Activated naive CD4-positive, alpha-beta T cell treated with anti-CD3 and anti-CD28 coated beads for 36 hours (primary cell): ENCODE measurements around the gene MYBPHL. TPM values are rescaled to one million over a fixed set of nuclear protein-coding genes. Genes with fewer than 3 reads are reported as not detected.
"Not testable (repeated sequence)": the region's sequence is repeated elsewhere in the genome, so short reads cannot be mapped to it uniquely, and the experiment has no call there.

Experiments
- CTCF ChIA-PET: fragments of 350-600 bp; sonication (Branson Sonifier 250); formaldehyde crosslinking; loops from one replicate; lab custom pipeline; 2021; ENCODE audit warnings: antibody characterized with exemption; lab: Charles Lee
- DNase-seq: peaks from one replicate; pipeline ENCODE4 v3.0.0-alpha.2; 2020
- H3K27ac Mint-ChIP-seq: one replicate; pipeline ENCODE4 v1.8.0; 2021; ENCODE audit warnings: mild to moderate bottlenecking, mixed read lengths
- H3K27me3 Mint-ChIP-seq: one replicate; pipeline ENCODE4 v1.8.0; 2021; ENCODE audit warnings: low read depth, mixed read lengths
- H3K36me3 Mint-ChIP-seq: one replicate; pipeline ENCODE4 v1.8.0; 2021; ENCODE audit warnings: low read depth, mixed read lengths
- H3K4me1 Mint-ChIP-seq: one replicate; pipeline ENCODE4 v1.8.0; 2021; ENCODE audit warnings: low read depth, mixed read lengths
- H3K4me3 Mint-ChIP-seq: one replicate; pipeline ENCODE4 v1.8.0; 2021; ENCODE audit warnings: mild to moderate bottlenecking, moderate library complexity, mixed read lengths
- H3K9me3 Mint-ChIP-seq: one replicate; pipeline ENCODE4 v1.8.0; 2021; ENCODE audit warnings: mixed read lengths
- intact Hi-C: fragments of 100-400 bp; cut with micrococcal nuclease; formaldehyde crosslinking; loops from one replicate; pipeline ENCODE4 v1.15.1; 2023
- total RNA-seq, 2 experiments: library from RNA; stranded (reverse); gene quantifications; one replicate each; pipeline ENCODE4 v1.2.3, GENCODE V29; 2021

Gene MYBPHL
- total RNA-seq, 2 experiments from 2014 or later: not detected

GRCh38 chr1:109301874-109302273 lies 4.9 kb downstream of the MYBPHL start:
- CTCF ChIA-PET: no interaction called here
- H3K4me3 Mint-ChIP-seq: no peak overlapping the region
- DNase-seq: no peak
- H3K27me3 Mint-ChIP-seq: peaks cover 10% of the 10 kb centered on the region
- intact Hi-C loops: no loop called here
- H3K36me3 Mint-ChIP-seq: no peaks in the 10 kb centered on the region
- no peaks in the 10 kb centered on the region for H3K9me3 Mint-ChIP-seq
- no peak overlapping the region for H3K27ac Mint-ChIP-seq
- H3K4me1 Mint-ChIP-seq: no peaks in the 10 kb centered on the region

DNA sequence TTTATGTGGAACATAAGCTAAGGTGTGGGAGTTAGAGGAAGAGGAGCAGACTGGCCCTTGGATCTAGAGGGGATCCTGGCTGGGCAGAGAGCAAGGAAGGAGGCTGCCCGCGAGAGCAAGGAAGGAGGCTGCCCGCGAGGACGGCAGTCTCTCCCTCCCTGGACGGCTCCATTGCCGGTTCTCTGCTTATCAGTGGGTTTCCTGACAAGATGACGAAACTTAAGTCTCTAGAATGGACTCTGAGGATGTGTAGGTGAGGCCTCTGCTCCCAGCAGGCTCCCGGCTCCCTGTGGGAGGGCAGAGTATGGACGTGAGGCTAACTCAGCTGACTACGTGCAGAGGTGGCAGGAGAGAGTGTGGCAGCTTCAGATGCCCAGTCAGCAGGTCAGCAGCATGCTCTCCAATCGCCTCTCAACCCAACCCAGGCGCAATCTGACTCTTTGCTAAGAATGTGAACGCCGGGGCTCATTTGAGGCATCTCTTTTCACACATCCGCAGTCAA lies 6.1 kb downstream of the MYBPHL start:
- no peak overlapping the region for H3K27ac Mint-ChIP-seq
- H3K27me3 Mint-ChIP-seq: peaks cover 10% of the 10 kb centered on the region
- CTCF ChIA-PET: interaction anchor here (0.8 to 1.5 kb wide), 2 partner anchors 8 to 97 kb away, joined by 3 read pairs; partner anchors contain the start of gene SORT1
- no peaks in the 10 kb centered on the region for H3K36me3 Mint-ChIP-seq
- H3K4me1 Mint-ChIP-seq: no peaks in the 10 kb centered on the region
- intact Hi-C loops: no loop called here
- no peak for DNase-seq
- H3K4me3 Mint-ChIP-seq: no peak overlapping the region
- no peaks in the 10 kb centered on the region for H3K9me3 Mint-ChIP-seq

DNA sequence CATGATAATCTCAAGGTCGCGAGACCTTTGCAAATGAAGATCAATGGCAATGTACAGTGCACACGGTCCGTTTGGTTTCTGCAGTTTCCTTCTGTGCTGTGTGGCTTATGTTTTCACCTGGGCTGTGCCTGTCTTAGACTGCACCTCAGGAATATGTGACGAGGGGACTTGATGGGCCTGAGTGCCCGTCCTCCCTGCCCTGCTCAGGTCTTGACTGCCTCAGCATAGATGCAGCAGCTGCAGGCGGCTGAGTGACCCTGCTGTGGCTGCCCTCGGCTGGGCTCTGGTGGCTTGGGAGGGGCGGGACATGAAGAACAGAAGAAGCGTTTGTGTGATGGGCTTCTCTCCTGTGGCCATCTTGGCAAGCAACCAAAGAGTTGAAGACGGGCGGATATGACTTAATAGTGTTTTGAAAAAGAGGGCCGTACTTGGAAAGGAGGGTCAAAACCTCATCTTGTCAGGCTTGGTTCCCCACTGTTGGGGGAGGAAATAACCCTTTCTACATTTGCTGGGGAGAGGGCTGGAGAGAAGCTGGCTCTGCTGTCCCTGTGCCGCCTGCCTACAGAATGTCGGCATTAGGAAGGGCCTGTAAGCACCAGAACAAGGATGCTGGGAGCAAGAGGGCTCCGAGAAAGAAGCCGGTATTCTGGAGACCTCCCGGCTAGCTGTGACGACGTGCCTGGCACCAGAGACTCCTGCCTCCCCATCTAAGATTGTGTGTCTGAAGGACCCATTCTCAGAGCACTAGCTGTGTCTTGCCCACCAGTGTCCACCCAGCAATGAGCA lies 7.1 kb downstream of the MYBPHL start:
- peaks cover 10% of the 10 kb centered on the region for H3K27me3 Mint-ChIP-seq
- no peak for DNase-seq
- no peaks in the 10 kb centered on the region for H3K9me3 Mint-ChIP-seq
- CTCF ChIA-PET: interaction anchor here (0.8 to 1.5 kb wide), 2 partner anchors 7 to 98 kb away, joined by 3 read pairs; partner anchors contain the start of gene SORT1
- intact Hi-C loops: no loop called here
- no peaks in the 10 kb centered on the region for H3K4me1 Mint-ChIP-seq
- H3K36me3 Mint-ChIP-seq: no peaks in the 10 kb centered on the region
- H3K27ac Mint-ChIP-seq: no peak overlapping the region
- no peak overlapping the region for H3K4me3 Mint-ChIP-seq

GRCh38 chr1:109298666-109299557 lies 7.9 kb downstream of the MYBPHL start:
- Mint-ChIP-seq H3K4me3 (no peak overlapping the region), H3K9me3 (no peaks in the 10 kb centered on the region), H3K27ac (no peak overlapping the region), H3K27me3 (peaks cover 10% of the 10 kb centered on the region), H3K4me1 (no peaks in the 10 kb centered on the region), H3K36me3 (no peaks in the 10 kb centered on the region)
- no peak for DNase-seq
- intact Hi-C loops: no loop called here
- CTCF ChIA-PET: no interaction called here

GRCh38 chr1:109296782-109297181 lies 10.0 kb downstream of the MYBPHL start:
- intact Hi-C loops: no loop called here
- CTCF ChIA-PET: interaction anchor here (0.6 to 1.0 kb wide), 2 partner anchors 19 to 81 kb away, joined by 3 read pairs; no protein-coding TSS in a partner anchor
- Mint-ChIP-seq H3K9me3 (no peaks in the 10 kb centered on the region), H3K36me3 (no peaks in the 10 kb centered on the region), H3K27me3 (peaks cover 10% of the 10 kb centered on the region), H3K27ac (no peak overlapping the region), H3K4me3 (no peak overlapping the region), H3K4me1 (no peaks in the 10 kb centered on the region)
- DNase-seq: no peak

GRCh38 chr1:109295712-109296415 lies 10.9 kb downstream of the MYBPHL start:
- CTCF ChIA-PET: interaction anchor here (0.6 to 1.0 kb wide), 2 partner anchors 18 to 82 kb away, joined by 3 read pairs; no protein-coding TSS in a partner anchor
- Mint-ChIP-seq H3K27ac (no peak overlapping the region), H3K36me3 (no peaks in the 10 kb centered on the region), H3K4me1 (no peaks in the 10 kb centered on the region), H3K27me3 (peaks cover 10% of the 10 kb centered on the region), H3K4me3 (no peak overlapping the region), H3K9me3 (no peaks in the 10 kb centered on the region)
- intact Hi-C loops: no loop called here
- DNase-seq: no peak

DNA sequence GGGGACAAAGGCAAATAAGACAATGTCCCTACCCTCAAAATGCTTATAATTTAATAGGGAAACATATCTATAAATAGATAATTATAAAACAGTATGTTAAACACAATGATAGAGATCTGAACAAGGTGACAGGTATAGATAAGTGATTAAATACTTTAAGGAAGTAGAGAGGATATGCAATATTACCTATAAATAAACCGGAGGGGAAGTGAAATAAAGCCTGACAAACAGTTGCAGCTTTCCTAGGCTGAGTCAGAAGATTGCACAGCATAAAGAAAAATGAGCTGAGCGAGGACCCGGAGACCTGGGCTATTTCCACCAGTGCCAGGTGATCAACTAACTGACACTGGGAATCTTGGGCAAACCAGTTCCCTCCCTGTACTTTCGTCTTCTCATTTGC lies 12.3 kb downstream of the MYBPHL start:
- H3K4me1 Mint-ChIP-seq: no peaks in the 10 kb centered on the region
- no peaks in the 10 kb centered on the region for H3K9me3 Mint-ChIP-seq
- no peak for DNase-seq
- CTCF ChIA-PET: no interaction called here
- H3K4me3 Mint-ChIP-seq: no peak overlapping the region
- no peak overlapping the region for H3K27ac Mint-ChIP-seq
- H3K27me3 Mint-ChIP-seq: peaks cover 8% of the 10 kb centered on the region
- H3K36me3 Mint-ChIP-seq: no peaks in the 10 kb centered on the region
- intact Hi-C loops: no loop called here

GRCh38 chr1:109293026-109293425 lies 13.8 kb downstream of the MYBPHL start:
- Mint-ChIP-seq H3K27me3 (no peaks in the 10 kb centered on the region), H3K9me3 (no peaks in the 10 kb centered on the region), H3K27ac (no peak overlapping the region), H3K36me3 (no peaks in the 10 kb centered on the region), H3K4me3 (no peak overlapping the region), H3K4me1 (no peaks in the 10 kb centered on the region)
- CTCF ChIA-PET: interaction anchor here (0.7 kb wide), 1 partner anchor 16 kb away, joined by 3 read pairs; no protein-coding TSS in a partner anchor
- intact Hi-C loops: no loop called here
- DNase-seq: no peak

GRCh38 chr1:109292364-109292763 lies 14.4 kb downstream of the MYBPHL start:
- CTCF ChIA-PET: interaction anchor here (0.7 to 0.9 kb wide), 2 partner anchors 8 to 16 kb away, joined by 3 read pairs; no protein-coding TSS in a partner anchor
- Mint-ChIP-seq H3K27me3 (no peaks in the 10 kb centered on the region), H3K36me3 (no peaks in the 10 kb centered on the region), H3K9me3 (no peaks in the 10 kb centered on the region), H3K4me3 (no peak overlapping the region), H3K27ac (no peak overlapping the region), H3K4me1 (no peaks in the 10 kb centered on the region)
- intact Hi-C loops: no loop called here
- DNase-seq: no peak

- H3K27ac Mint-ChIP-seq: no peak overlapping the region
- CTCF ChIA-PET: interaction anchor here (0.6 kb wide), 1 partner anchor 206 kb away, joined by 4 read pairs; no protein-coding TSS in a partner anchor
These were observed 15.8 kb downstream of the MYBPHL start for GRCh38 chr1:109290998-109291397.

DNA sequence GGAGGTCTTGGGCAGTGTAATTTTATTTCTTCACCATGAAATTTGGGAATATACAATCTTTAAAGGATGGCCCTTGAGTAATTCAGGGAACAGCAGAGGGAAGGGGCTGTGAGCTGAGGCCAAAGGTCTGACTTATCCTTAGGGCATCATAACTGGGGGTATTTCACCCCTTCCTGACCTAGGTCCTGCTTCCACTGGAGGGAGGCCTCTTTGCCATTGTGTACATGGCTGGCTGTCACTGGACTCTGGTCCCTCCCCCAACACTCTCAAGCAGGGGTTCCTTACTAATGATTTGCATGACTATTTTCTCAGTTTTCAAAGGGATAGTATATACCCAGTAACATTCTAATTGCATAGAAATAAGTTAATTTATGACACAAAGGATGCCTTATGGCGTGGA lies 16.7 kb downstream of the MYBPHL start:
- Mint-ChIP-seq H3K27me3 (no peaks in the 10 kb centered on the region), H3K36me3 (no peaks in the 10 kb centered on the region), H3K4me1 (no peaks in the 10 kb centered on the region), H3K4me3 (no peak overlapping the region), H3K27ac (no peak overlapping the region), H3K9me3 (no peaks in the 10 kb centered on the region)
- CTCF ChIA-PET: no interaction called here
- no peak for DNase-seq
- intact Hi-C loops: no loop called here

More at GRCh38 chr1:109290998-109291397, 15.8 kb downstream of the MYBPHL start:
- Mint-ChIP-seq H3K4me3 (no peak overlapping the region), H3K27me3 (no peaks in the 10 kb centered on the region), H3K36me3 (no peaks in the 10 kb centered on the region), H3K9me3 (no peaks in the 10 kb centered on the region), H3K4me1 (no peaks in the 10 kb centered on the region)
- intact Hi-C loops: no loop called here
- DNase-seq: no peak

- H3K27ac Mint-ChIP-seq, CTCF ChIA-PET, H3K4me3 Mint-ChIP-seq, H3K4me1 Mint-ChIP-seq, H3K27me3 Mint-ChIP-seq, DNase-seq, intact Hi-C loops, H3K9me3 Mint-ChIP-seq, H3K36me3 Mint-ChIP-seq: not testable (repeated sequence)
These were observed 20.0 kb downstream of the MYBPHL start for GRCh38 chr1:109286762-109287161.
